HG03095 (cell line): ENCODE data around the gene CD19.
"Not testable (repeated sequence)": the region's sequence is repeated elsewhere in the genome, so short reads cannot be mapped to it uniquely, and the experiment has no call there.

Experiments used
- ATAC-seq: cut with Tn5 transposase; IDR thresholded peaks from one replicate; pipeline ENCODE4 v1.9.1; 2021; ENCODE audit warnings: moderate library complexity; ENCODE audit not compliant: unreplicated experiment

Gene CD19

DNA sequence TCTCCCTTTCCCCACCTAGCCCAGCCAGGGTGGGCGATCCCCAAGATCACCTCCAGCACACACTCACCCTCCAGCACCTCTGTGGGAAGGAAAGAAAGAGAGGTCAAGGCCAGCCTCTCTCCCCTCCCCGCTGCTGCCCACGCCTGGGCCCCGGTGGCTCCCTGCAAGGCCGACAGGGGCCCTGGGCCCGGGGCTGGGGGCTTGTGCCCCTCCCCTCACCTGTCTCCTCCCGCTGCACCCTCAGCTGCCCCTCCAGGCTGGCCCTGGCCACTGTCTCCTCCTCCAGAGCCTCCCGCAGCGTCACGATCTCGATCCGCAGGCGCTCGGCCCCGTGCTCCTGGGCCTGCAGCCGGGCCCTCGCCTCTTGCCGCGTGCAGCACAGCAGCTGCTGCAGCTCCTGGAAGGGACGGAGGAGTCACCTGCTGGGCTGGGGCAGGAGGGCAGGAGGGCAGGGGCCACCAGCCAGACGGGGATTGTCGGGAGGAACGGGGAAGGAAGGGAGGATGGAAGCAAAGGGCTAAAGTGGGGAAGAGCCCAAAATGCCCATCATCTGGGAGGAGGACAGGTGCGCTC lies 25.9 kb upstream of the CD19 start:
- ATAC-seq: no peak

GRCh38 chr16:28910086-28911031 lies 21.4 kb upstream of the CD19 start:
- ATAC-seq: no peak

GRCh38 chr16:28912558-28912957 lies 19.2 kb upstream of the CD19 start:
- ATAC-seq: no peak

DNA sequence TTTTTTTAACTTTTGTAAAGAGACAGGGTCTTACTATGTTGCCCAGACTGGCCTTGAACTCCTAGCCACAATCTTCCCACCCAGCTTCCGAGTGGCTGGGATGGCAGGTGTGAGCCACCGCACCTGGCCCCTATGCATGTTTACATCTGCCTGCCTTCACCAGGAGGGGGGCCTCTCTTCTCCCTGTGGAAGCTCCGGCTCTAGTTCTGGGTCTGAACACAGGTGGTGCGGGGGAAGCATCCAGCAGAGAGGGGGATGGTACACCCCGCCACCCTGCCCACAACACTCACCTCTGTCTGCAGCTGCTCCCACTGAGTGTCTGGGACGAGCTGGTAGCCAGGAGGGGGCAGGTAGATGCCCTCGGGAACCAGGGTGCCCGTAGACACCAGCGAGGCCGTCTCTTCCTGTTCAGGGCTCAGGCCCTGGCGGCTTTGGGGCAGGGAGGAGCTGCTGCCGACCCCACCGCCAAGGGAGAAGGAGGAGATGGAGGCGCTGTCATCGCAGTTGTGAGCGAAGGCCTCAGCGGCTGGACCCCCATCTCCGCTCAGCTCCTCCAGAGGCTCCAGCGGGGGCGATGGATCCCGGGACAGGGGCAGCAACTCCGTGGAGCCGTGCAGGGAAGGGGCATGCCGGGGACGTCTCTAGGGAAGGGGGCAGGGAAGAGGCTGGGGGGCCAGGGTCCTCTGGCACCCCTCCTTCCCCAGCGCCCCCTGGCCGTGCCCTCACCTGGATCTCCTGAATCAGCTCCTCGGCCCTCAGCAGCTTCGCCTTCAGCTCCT lies 17.6 kb upstream of the CD19 start:
- ATAC-seq: no peak

GRCh38 chr16:28915181-28915580 lies 16.6 kb upstream of the CD19 start:
- no peak for ATAC-seq

DNA sequence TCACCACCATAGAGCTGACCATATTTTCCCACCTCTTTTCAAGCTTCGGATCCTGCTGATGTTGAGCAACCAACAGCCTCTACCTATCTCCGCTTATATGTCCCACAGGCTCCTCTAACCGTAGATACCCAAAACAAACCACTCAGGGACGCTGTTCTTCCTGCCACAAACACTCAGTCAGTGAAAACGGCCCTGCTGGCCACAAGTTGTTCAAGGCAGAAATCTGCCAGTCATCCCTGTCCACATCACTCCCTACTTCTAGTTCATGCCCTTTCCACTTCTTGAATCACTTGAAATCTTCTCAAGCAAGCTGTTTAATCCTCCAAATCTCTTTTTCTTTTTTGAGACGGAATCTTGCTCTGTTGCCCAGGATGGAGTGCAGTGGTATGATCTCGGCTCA lies 14.7 kb upstream of the CD19 start:
- ATAC-seq: no peak

GRCh38 chr16:28918698-28919097 lies 13.1 kb upstream of the CD19 start:
- ATAC-seq: no peak

GRCh38 chr16:28923231-28923587 lies 8.6 kb upstream of the CD19 start:
- no peak for ATAC-seq

DNA sequence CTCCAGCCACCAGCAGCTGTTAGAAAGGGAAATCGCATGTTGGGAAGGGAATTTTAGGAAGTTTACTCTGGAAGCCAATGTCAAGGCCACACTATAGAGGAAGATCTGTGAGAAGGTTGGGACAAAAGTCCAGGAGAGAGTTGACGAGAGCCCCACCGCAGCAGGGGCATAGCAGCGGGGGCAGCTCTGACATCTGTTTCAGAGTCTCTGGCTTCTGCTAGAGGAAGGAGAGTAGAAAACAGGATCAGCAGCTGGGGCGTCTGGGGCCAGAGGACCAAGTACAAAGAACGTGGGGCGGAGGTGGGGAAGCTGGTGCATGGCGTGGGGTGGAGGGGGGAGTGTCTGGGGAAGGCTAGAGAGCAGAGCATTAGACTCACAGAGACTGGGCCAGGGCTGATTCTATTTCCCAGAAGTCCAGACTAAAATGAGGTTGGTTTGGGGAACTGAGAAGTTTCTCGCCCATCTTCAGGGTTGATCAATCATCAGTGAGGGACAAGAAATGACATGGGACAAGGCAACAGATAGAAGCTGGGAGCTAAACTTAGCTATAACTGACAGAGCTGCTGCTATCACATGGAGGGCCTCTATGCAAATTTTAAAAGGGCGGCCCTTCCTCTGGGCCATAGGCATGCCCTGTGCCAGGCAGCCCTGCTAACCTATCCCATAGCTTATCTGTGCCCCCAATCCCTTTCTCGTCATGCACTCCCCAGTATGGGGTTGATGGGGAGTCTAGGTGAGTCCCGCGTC lies 7.9 kb upstream of the CD19 start:
- peak; percentile 53 for ATAC-seq

DNA sequence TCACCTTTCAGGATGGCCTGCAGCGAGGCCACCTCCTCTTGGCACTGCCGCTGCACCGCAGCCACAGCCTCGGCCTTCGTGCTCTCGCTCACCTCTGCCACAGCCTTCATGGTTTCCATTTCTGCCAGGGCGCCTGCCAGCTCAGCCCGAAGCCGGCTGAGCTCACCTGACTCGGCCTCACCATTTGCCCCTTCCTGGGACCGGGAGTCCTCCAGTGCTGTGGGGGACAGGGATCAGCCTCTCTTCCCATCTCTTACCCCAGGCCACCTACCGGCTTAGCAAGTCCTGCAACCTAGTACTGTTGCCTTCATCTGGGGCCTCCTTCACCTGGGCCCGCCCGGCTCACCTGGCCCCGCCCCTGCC lies 7.4 kb upstream of the CD19 start:
- ATAC-seq: no peak

DNA sequence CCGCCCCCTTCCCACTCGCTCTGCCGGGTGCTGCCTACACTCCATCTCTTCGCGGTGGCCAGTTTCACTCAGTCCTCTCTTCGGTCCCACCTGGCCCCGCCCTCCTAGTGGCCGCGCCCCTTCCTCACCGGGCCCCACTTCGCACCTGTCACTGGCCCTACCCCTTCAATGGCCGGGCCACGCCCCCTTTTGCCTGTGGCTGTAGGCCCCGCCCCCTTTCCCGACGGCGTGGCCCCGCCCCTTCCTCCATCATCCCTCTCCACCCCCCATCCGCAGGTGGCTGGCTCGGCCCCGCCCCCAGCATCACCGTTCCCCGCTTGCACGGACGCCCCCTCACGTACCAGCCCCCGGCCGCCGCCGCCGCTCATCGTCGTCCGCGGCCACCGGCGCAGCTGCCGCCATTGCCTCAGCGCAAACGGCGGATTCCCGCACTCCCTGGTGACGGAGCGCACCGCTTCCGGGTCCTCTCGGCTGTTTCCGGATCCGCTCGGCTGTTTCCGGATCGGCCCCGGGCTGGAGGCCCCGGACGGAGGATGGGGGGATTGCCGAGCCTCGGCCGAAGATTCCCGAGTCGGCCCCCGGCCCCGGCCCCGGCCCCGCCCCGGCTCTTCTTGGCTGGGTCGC lies 6.9 kb upstream of the CD19 start, which contains the start of gene RABEP2:
TSS of gene RABEP2 (minus strand) at position 477 of the 624 bp plus-strand sequence. CDS start at position 402, 75 bp downstream.
- peak; percentile 48 for ATAC-seq

- ATAC-seq: peak; percentile 33
Observed at GRCh38 chr16:28925386-28926228, 6.2 kb upstream of the CD19 start.

DNA sequence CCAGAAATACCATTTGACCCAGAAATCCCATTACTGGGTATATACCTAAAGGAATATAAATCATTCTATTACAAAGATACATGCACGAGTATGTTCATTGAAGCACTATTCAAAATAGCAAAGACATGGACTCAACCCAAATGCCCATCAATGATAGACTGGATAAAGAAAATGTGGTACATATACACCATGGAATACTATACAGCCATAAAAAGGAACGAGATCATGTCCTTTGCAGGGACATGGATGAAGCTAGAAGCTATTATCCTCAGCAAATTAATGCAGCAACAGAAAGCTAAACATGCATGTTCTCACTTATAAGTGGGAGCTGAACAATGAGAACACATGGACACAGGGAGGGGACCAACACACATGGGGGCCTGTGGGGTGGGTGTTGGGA lies 5.5 kb upstream of the CD19 start:
- not testable (repeated sequence) for ATAC-seq

DNA sequence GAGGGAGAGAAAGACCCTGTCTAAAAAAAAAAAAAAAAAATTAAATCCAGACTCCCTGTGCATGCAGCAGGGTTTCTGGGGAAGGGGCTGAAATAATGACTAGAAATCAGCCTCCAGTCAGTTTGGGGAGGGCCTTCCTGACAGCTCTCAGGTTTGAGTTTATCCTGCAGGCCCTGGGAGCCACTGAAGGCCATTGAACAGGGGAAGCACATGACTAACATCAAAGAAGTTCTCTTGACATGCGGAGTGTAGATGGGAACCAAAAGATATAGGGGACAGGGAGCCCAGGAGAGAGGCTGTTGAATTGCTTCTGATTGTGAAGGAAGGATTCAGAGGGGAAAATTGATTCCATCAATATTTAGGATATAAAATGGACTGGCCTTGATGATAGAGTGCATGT lies 4.0 kb upstream of the CD19 start:
- no peak for ATAC-seq

- no peak for ATAC-seq
Observed at GRCh38 chr16:28930203-28930602, 1.6 kb upstream of the CD19 start.

- no peak for ATAC-seq
Observed at GRCh38 chr16:28930652-28931051, 1.1 kb upstream of the CD19 start.

- no peak for ATAC-seq
Observed at GRCh38 chr16:28932339-28933141, 769 bp downstream of the CD19 start.

GRCh38 chr16:28933171-28933570 lies 1.4 kb downstream of the CD19 start:
- ATAC-seq: no peak

- ATAC-seq: no peak
Observed at GRCh38 chr16:28935346-28935745, 3.6 kb downstream of the CD19 start.
